Mesothelial cell of epicardium (in vitro differentiated cells): Measurements from ENCODE around the gene RBM19. TPM values are rescaled to one million over a fixed set of nuclear protein-coding genes. Genes with fewer than 3 reads are reported as not detected.

Experiments
- DNase-seq, 2 experiments: peaks; one replicate each; pipeline ENCODE4 v3.0.0; 2021; ENCODE audit warnings: low spot score in 2 of 2; ENCODE audit not compliant: unreplicated experiment in 2 of 2
- H3K27ac Mint-ChIP-seq: 2 replicates; pipeline ENCODE4 v1.8.0; 2021; ENCODE audit warnings: mixed read lengths
- H3K27me3 Mint-ChIP-seq: 2 replicates; pipeline ENCODE4 v1.8.0; 2021; ENCODE audit warnings: low read depth, mixed read lengths
- H3K36me3 Mint-ChIP-seq: 2 replicates; pipeline ENCODE4 v1.8.0; 2021; ENCODE audit warnings: mixed read lengths
- H3K4me1 Mint-ChIP-seq: 2 replicates; pipeline ENCODE4 v1.8.0; 2021; ENCODE audit warnings: mixed read lengths
- H3K4me3 Mint-ChIP-seq: 2 replicates; pipeline ENCODE4 v1.8.0; 2021; ENCODE audit warnings: mild to moderate bottlenecking, moderate library complexity, mixed read lengths
- H3K9me3 Mint-ChIP-seq: 2 replicates; pipeline ENCODE4 v1.8.0; 2021; ENCODE audit warnings: mixed read lengths
- CTCF ChIP-seq: fragments of 200-600 bp; sonication (generic); IDR thresholded peaks from one replicate; pipeline ENCODE4 v1.5.0; 2021; ENCODE audit warnings: antibody characterized with exemption; ENCODE audit not compliant: unreplicated experiment
- total RNA-seq: library from RNA; stranded (reverse); gene quantifications from 3 replicates; pipeline ENCODE4 v1.2.1, GENCODE V29; 2021

RBM19 gene
- total RNA-seq, 1 donor from 2014 or later, result 43.4 TPM

GRCh38 chr12:113777751-113778150, 188.4 kb downstream of the RBM19 start:
- no peak for TF ChIP-seq CTCF
- H3K27ac Mint-ChIP-seq, result no peak overlapping the region
- no peaks in the 10 kb centered on the region for H3K36me3 Mint-ChIP-seq
- no peak overlapping the region for H3K4me3 Mint-ChIP-seq
- peaks cover 54% of the 10 kb centered on the region for H3K27me3 Mint-ChIP-seq
- H3K4me1 Mint-ChIP-seq, result peaks cover 2% of the 10 kb centered on the region
- DNase-seq, result no peak
- peaks cover 4% of the 10 kb centered on the region for H3K9me3 Mint-ChIP-seq

GRCh38 chr12:113776536-113776935, 189.6 kb downstream of the RBM19 start:
- no peak for TF ChIP-seq CTCF

GRCh38 chr12:113774526-113774925, 191.6 kb downstream of the RBM19 start:
- peaks cover 41% of the 10 kb centered on the region for H3K27me3 Mint-ChIP-seq
- H3K36me3 Mint-ChIP-seq, result no peaks in the 10 kb centered on the region
- H3K9me3 Mint-ChIP-seq, result no peaks in the 10 kb centered on the region
- no peak overlapping the region for H3K4me3 Mint-ChIP-seq
- no peak for TF ChIP-seq CTCF
- no peak for DNase-seq
- no peak overlapping the region for H3K27ac Mint-ChIP-seq
- no peaks in the 10 kb centered on the region for H3K4me1 Mint-ChIP-seq

More at GRCh38 chr12:113776536-113776935, 189.6 kb downstream of the RBM19 start:
- DNase-seq, result no peak
- no peaks in the 10 kb centered on the region for H3K4me1 Mint-ChIP-seq
- H3K27me3 Mint-ChIP-seq, result peaks cover 53% of the 10 kb centered on the region
- H3K36me3 Mint-ChIP-seq, result no peaks in the 10 kb centered on the region
- H3K4me3 Mint-ChIP-seq, result no peak overlapping the region
- peaks cover 4% of the 10 kb centered on the region for H3K9me3 Mint-ChIP-seq
- no peak overlapping the region for H3K27ac Mint-ChIP-seq

DNA sequence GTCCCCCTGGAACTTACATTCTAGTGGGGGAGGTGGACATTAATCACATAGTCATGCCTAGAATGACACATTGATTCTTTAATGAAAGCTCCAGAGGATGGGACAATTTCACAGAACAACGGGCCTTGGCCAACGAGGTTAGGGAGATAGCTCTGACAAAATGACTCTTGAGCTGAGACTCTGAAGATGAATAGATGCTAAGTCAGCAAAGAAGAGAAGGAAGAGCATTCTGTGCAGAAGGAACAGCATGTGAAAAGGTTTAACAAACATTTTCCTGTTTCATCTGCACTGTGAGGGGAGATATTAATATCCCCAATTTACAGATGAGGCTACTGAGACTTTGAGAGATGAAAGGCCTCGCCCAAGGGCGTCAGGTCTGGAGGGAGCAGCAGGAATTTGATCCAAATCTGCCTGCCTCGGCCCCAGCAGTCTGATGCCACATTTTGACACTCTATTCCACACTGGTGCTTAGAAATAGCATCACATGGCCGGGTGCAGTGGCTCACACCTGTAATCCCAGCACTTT, 193.6 kb downstream of the RBM19 start:
- no peaks in the 10 kb centered on the region for H3K36me3 Mint-ChIP-seq
- no peak for TF ChIP-seq CTCF
- no peaks in the 10 kb centered on the region for H3K9me3 Mint-ChIP-seq
- H3K4me3 Mint-ChIP-seq, result no peak overlapping the region
- H3K27ac Mint-ChIP-seq, result no peak overlapping the region
- no peak for DNase-seq
- H3K27me3 Mint-ChIP-seq, result peaks cover 26% of the 10 kb centered on the region
- H3K4me1 Mint-ChIP-seq, result no peaks in the 10 kb centered on the region

DNA sequence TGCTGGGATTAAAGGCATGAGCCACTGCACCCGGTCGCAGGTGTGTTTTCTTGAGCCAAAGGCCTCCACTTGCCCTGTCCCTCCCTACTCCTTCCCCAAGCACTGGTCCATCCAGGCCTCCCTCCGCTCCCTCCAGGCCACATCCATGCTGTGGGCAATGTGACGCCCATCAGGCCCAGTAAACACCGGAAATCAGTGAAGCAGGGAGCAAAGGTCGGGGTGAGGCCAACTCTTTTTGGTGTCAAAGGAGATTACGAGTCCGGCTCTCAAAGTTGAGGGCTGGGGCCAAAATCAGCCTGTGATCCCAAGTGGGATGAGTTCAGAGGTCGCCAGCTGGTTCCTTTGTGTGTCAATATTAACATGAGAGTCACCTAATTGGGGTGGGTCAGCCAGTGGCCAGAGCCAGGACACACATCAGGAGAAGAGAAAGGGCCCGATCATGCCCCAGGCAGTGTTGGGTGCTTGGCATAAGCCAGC, 195.7 kb downstream of the RBM19 start:
- Mint-ChIP-seq H3K9me3 (no peaks in the 10 kb centered on the region), H3K4me1 (no peaks in the 10 kb centered on the region), H3K4me3 (no peak overlapping the region), H3K36me3 (no peaks in the 10 kb centered on the region), H3K27ac (no peak overlapping the region), H3K27me3 (peaks cover 20% of the 10 kb centered on the region)
- no peak for DNase-seq
- no peak for TF ChIP-seq CTCF

DNA sequence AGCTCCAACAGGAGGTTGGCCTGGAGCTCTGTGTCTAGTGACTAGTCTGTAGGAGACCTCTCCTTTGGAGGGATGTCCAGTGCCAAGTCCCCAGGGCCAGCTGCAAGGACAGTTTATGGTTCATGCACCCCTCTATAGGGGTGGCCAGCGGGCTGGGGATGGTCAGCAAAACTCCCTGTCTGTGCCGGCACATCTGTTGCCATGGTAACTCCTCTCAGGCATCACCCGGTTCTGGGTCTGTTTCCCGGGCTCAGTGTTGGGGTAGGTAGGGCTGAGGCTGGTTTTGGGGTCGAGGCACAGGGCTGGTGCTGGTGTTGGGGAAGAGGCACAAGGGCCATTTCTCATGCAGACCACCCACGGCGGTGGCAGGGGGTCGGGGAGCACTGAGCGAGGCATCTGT, 196.8 kb downstream of the RBM19 start:
- no peak for DNase-seq

More for the DNA sequence above, 196.8 kb downstream of the RBM19 start:
- no peak for TF ChIP-seq CTCF
- no peak overlapping the region for H3K27ac Mint-ChIP-seq
- H3K27me3 Mint-ChIP-seq, result peaks cover 11% of the 10 kb centered on the region
- no peaks in the 10 kb centered on the region for H3K4me1 Mint-ChIP-seq
- H3K36me3 Mint-ChIP-seq, result no peaks in the 10 kb centered on the region
- H3K9me3 Mint-ChIP-seq, result no peaks in the 10 kb centered on the region
- no peak overlapping the region for H3K4me3 Mint-ChIP-seq
